AG04450 (cell line): ENCODE results near the gene CASKIN1. TPM values are rescaled to one million over a fixed set of nuclear protein-coding genes. Genes with fewer than 3 reads are reported as not detected.

ENCODE experiments used
- CTCF ChIA-PET: fragments of 300-600, 350-600 bp; formaldehyde crosslinking; extraction: SDS; loops from one replicate; lab custom pipeline; 2022; ENCODE audit warnings: antibody characterized with exemption, inconsistent platforms; lab: Charles Lee
- POLR2A ChIA-PET: fragments of 350-600 bp; formaldehyde crosslinking; extraction: SDS; loops from one replicate; lab custom pipeline; 2021; ENCODE audit warnings: antibody characterized with exemption, inconsistent platforms; lab: Yijun Ruan, JAX
- DNase-seq: peaks from one replicate; pipeline ENCODE4 v3.0.0-alpha.2; 2011; ENCODE audit warnings: low read depth, low spot score
- H3K27ac ChIP-seq: one replicate; pipeline ENCODE4 v1.5.1; 2012; ENCODE audit warnings: low read depth, low read length, control low read depth
- H3K27me3 ChIP-seq: one replicate; pipeline ENCODE4 v1.6.0; 2012; ENCODE audit warnings: low read length; ENCODE audit not compliant: control insufficient read depth, insufficient read depth
- H3K4me3 ChIP-seq: 2 replicates; pipeline ENCODE4 v1.5.1; 2011; ENCODE audit warnings: mild to moderate bottlenecking, low read depth, low read length, control low read depth
- H3K9me3 ChIP-seq: 2 replicates; pipeline ENCODE4 v1.5.1; 2012; ENCODE audit warnings: low read length; ENCODE audit not compliant: control insufficient read depth, insufficient read depth
- polyA plus RNA-seq: library from polyadenylated mRNA; depleted of rRNA; stranded (reverse); fragments of >200 nt; gene quantifications from 2 replicates; pipeline ENCODE4 v1.2.3, GENCODE V29; 2011
- TF ChIP-seq, protein P1 (sequence below): IDR thresholded peaks from 2 replicates; pipeline ENCODE4 v1.5.1; 2011; ENCODE audit warnings: low read depth, low read length, control low read depth, inconsistent platforms

The CASKIN1 gene
- polyA plus RNA-seq, 1 experiment, result 0.02 TPM

DNA sequence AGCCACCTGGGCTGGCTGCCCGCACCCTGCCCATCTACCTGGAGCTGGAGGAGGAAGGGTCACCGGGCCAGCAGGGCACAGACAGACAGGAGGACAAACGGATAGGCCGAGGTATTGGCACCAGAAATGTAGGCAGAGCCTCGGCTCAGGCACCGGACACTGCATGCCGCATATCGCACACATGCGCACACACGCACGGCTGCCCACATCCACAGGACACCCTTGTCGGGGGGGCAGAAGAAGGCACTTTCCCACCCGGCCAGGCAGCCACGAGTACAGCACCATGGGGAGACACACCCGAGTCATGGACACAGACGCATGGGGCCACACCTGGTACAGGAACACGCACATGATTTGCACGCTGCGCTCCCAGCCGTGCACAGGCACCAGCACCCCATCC, 14.5 kb downstream of the CASKIN1 start:
- Histone ChIP-seq H3K4me3 (no peak overlapping the region), H3K27me3 (peaks cover 2% of the 10 kb centered on the region), H3K27ac (no peak overlapping the region), H3K9me3 (peaks cover 7% of the 10 kb centered on the region; the same call in 1 of the 2 replicates)
- CTCF ChIA-PET, result no interaction called here
- no peak for DNase-seq
- POLR2A ChIA-PET, result interaction anchor here (1.8 kb wide), 1 partner anchor 26 kb away, joined by 5 read pairs; the partner anchor contains the start of gene TRAF7
- TF ChIP-seq, protein P1, sequence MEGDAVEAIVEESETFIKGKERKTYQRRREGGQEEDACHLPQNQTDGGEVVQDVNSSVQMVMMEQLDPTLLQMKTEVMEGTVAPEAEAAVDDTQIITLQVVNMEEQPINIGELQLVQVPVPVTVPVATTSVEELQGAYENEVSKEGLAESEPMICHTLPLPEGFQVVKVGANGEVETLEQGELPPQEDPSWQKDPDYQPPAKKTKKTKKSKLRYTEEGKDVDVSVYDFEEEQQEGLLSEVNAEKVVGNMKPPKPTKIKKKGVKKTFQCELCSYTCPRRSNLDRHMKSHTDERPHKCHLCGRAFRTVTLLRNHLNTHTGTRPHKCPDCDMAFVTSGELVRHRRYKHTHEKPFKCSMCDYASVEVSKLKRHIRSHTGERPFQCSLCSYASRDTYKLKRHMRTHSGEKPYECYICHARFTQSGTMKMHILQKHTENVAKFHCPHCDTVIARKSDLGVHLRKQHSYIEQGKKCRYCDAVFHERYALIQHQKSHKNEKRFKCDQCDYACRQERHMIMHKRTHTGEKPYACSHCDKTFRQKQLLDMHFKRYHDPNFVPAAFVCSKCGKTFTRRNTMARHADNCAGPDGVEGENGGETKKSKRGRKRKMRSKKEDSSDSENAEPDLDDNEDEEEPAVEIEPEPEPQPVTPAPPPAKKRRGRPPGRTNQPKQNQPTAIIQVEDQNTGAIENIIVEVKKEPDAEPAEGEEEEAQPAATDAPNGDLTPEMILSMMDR, result no peak

DNA sequence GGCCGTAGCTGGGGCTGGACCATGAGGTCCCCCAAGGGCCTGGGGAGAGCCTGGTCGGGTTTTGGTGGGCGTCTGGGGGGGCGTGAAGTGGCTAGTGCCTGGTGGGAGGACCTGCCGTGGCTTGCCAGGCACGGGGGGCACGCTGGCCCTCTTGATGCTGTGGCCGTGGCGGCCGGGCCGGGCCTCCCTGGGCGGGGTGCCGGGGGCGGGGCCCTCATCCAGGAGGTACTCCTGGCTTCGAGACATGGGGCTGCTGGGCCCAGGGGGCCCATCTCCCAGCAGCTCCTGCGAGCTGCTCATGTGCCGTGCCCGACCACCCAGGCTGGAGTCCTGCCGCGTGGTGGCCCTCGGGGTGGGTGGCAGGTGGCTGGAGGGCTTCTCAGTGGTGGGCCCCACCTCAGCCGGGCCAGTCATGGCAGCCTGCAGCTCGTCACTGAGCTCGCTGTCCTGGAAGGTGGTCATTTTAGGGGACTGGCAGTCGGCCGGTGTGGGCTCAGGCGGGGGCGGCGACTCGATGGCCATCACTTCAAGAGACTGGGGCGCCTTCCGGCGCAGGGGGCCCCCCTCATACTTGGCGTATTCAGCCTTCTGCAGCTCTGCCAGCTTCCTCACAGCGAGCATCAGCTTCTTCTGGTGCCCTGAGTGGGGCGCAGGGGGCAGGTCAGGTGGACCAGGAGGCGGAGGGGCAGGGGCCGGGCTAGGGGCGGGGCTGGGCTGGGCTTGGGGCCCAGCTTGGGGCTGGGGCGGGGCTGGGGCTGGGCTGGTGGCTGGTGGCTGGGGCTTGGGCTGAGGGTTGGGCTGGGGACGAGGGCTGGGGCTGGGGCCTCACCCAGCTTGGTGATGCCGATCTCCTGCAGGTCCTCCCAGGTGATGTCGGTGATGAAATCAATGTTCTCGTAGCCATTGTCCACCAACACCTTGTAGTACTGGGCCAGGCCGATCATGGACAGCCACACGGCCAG, 15.2 kb downstream of the CASKIN1 start:
- no peak overlapping the region for H3K4me3 ChIP-seq
- H3K9me3 ChIP-seq, result peaks cover 7% of the 10 kb centered on the region; the same call in 1 of the 2 replicates
- peaks cover 2% of the 10 kb centered on the region for H3K27me3 ChIP-seq
- TF ChIP-seq, protein P1, result no peak
- ChIA-PET POLR2A (no interaction called here), CTCF (no interaction called here)
- no peak for DNase-seq
- no peak overlapping the region for H3K27ac ChIP-seq

DNA sequence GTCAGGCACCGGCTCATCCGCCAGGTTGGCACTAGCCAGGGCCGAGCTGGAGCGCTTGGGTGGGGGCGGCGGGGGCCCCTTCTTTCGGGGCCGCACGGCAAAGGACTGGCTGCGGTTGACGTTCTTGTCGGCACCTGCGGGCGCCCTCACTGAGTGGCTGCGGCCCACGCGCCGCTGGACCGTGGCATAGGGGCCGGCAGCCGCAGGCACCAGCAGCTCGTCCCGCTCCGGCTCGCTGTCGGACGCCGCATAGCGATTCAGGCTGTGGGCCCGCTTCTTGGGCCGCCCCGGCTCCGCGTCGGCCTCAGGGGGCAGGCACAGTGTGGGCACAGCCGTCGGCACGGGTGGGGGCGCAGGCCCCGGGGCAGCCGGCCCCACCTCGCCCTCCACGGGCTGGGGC, 15.9 kb downstream of the CASKIN1 start:
- CTCF ChIA-PET, result no interaction called here
- H3K4me3 ChIP-seq, result no peak overlapping the region
- TF ChIP-seq, protein P1, result no peak
- H3K27ac ChIP-seq, result no peak overlapping the region
- peaks cover 7% of the 10 kb centered on the region; the same call in 1 of the 2 replicates for H3K9me3 ChIP-seq
- no peaks in the 10 kb centered on the region for H3K27me3 ChIP-seq
- no peak for DNase-seq
- POLR2A ChIA-PET, result interaction anchor here (0.6 kb wide), 1 partner anchor 281 kb away, joined by 3 read pairs; no protein-coding TSS in a partner anchor

DNA sequence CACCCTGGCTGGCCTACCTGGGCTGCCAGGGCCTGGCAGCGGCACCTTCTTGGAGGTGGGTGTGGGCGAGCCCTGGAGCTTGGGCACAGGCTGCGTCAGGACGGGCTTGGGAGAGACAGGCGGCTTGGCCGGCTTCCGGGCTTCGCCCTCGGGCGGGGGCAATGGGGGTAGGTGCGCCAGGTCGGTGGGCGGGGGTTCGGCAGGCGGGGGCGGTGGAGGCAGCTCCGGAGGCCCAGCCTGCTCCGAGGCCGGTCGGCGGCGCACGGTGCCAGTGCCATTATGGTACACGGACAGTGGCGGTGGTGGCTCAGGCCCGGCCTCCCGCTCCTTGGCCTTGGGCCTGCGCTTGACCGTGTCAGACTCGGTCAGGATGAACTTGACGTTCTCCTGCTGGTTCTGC, 16.8 kb downstream of the CASKIN1 start:
- ChIA-PET POLR2A (no interaction called here), CTCF (no interaction called here)
- TF ChIP-seq, protein P1, result no peak
- Histone ChIP-seq H3K27ac (no peak overlapping the region), H3K9me3 (peaks cover 7% of the 10 kb centered on the region; the same call in 1 of the 2 replicates), H3K27me3 (no peaks in the 10 kb centered on the region), H3K4me3 (no peak overlapping the region)
- no peak for DNase-seq

DNA sequence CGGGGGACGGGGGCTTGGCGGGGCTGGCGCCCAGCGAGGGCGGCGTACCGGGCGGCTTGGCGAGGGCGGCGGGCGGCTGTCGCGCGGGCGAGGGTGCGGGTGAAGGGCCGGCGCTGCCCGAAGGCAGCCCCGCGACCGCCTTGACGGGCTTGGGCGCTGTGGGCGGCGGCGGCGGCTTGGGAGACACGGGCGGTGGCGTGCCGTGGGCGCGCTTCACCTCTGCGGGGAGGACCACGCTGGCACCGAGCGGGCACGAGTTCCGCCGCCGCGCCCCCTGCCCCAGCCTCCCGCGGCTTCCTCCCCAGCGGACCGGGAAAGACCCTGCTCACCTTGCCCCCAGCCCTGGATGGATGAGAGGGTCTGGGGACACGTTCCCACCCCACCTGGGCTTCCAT, 17.3 kb downstream of the CASKIN1 start:
- ChIA-PET CTCF (no interaction called here), POLR2A (no interaction called here)
- TF ChIP-seq, protein P1, result no peak
- H3K4me3 ChIP-seq, result no peak overlapping the region
- H3K27ac ChIP-seq, result no peak overlapping the region
- H3K27me3 ChIP-seq, result no peaks in the 10 kb centered on the region
- peaks cover 7% of the 10 kb centered on the region; the same call in 1 of the 2 replicates for H3K9me3 ChIP-seq
- no peak for DNase-seq
